ENCODE results near the gene CIAO2A.
"Not testable (repeated sequence)": the region's sequence is repeated elsewhere in the genome, so short reads cannot be mapped to it uniquely, and the experiment has no call there.

The CIAO2A gene

DNA sequence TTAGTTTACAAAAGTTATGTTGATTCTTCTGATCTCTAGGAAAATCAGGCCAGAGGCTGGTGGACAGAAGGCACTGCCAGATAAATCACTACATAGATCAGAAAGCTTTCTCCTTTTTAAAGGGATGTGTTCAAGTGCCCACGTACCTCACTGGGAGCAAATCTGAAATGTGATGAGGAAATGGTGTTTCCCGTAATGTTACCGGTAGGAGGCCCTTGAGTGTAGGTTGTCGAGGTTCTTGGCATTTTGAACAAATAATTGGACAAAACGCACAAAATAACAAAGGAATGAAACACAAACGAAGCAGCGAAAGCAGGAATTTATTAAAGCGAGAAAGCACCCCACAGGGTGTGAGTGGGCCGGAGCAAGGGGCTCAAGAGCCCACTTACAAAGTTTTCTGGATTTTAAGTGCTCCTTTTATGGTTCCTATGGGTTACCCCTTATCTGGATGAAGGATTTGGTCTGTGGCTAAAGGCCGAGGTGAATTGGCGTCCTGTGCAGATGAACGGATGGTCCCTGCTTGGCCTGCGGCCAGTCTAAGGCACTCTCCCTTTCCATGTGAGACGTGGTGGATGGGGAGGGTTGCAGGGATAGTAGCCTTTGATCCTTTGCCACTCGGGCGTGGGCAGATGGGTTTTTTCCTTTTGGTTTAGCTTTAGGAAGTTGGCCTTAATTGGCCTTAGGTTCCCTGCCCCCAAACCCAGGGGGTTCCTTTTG is 3.2 kb upstream of the CIAO2A start:
- H3K27me3 ChIP-seq (ENCODE audit: control insufficient read depth, insufficient read depth, low read length, poor library complexity, severe bottlenecking), result no peaks in the 10 kb centered on the region
- peaks cover 13% of the 10 kb centered on the region for H3K4me1 ChIP-seq (ENCODE audit: control insufficient read depth, insufficient read depth, low read length)
- peak overlapping the region; percentile 67 for H3K4me3 ChIP-seq (ENCODE audit: insufficient read depth, low read depth, low read length)
- no peaks in the 10 kb centered on the region for H3K36me3 ChIP-seq (ENCODE audit: control insufficient read depth, insufficient read depth, low read length)
- no peak overlapping the region for H3K27ac ChIP-seq (ENCODE audit: insufficient read depth, low read depth, low read length, poor library complexity, severe bottlenecking)
- no peaks in the 10 kb centered on the region for H3K9me3 ChIP-seq (ENCODE audit: control insufficient read depth, low read length)
- WGBS, 2 experiments, result 10 to 17% methylated on average over 16 of the region's 16 CpGs

- Histone ChIP-seq H3K9me3 (ENCODE audit: control insufficient read depth, low read length) (no peaks in the 10 kb centered on the region), H3K27me3 (ENCODE audit: control insufficient read depth, insufficient read depth, low read length, poor library complexity, severe bottlenecking) (no peaks in the 10 kb centered on the region)
- 1% methylated on average over 69 to 70 of the region's 70 CpGs for WGBS, 2 experiments
Observed at GRCh38 chr15:64095795-64096667, 2.4 kb upstream of the CIAO2A start, which contains the start of gene SNX1. Gene SNX1 (plus strand): TSS chr15:64095982. CDS start chr15:64096014, 32 bp downstream.

GRCh38 chr15:64095431-64095794 is 1.8 kb upstream of the CIAO2A start:
- no peak overlapping the region for H3K27ac ChIP-seq (ENCODE audit: insufficient read depth, low read depth, low read length, poor library complexity, severe bottlenecking)
- H3K4me1 ChIP-seq (ENCODE audit: control insufficient read depth, insufficient read depth, low read length), result peaks cover 13% of the 10 kb centered on the region
- H3K4me3 ChIP-seq (ENCODE audit: insufficient read depth, low read depth, low read length), result peak overlapping the region; percentile 67
- H3K27me3 ChIP-seq (ENCODE audit: control insufficient read depth, insufficient read depth, low read length, poor library complexity, severe bottlenecking), result no peaks in the 10 kb centered on the region
- no peaks in the 10 kb centered on the region for H3K9me3 ChIP-seq (ENCODE audit: control insufficient read depth, low read length)
- WGBS, 2 experiments, result 42 to 47% methylated on average over 4 of the region's 4 CpGs
- H3K36me3 ChIP-seq (ENCODE audit: control insufficient read depth, insufficient read depth, low read length), result no peaks in the 10 kb centered on the region

More at GRCh38 chr15:64095795-64096667, 2.4 kb upstream of the CIAO2A start, which contains the start of gene SNX1:
- Histone ChIP-seq H3K4me3 (ENCODE audit: insufficient read depth, low read depth, low read length) (peak within 1 kb of the TSS; percentile 67), H3K4me1 (ENCODE audit: control insufficient read depth, insufficient read depth, low read length) (peaks cover 13% of the 10 kb centered on the region), H3K36me3 (ENCODE audit: control insufficient read depth, insufficient read depth, low read length) (no peaks in the 10 kb centered on the region), H3K27ac (ENCODE audit: insufficient read depth, low read depth, low read length, poor library complexity, severe bottlenecking) (no peak within 1 kb of the TSS)

GRCh38 chr15:64092864-64093626 is 593 bp downstream of the CIAO2A start:
- Histone ChIP-seq H3K9me3 (ENCODE audit: control insufficient read depth, low read length) (no peaks in the 10 kb centered on the region), H3K27ac (ENCODE audit: insufficient read depth, low read depth, low read length, poor library complexity, severe bottlenecking) (peak overlapping the region; percentile 76), H3K4me3 (ENCODE audit: insufficient read depth, low read depth, low read length) (peak overlapping the region; percentile 95), H3K4me1 (ENCODE audit: control insufficient read depth, insufficient read depth, low read length) (peaks cover 13% of the 10 kb centered on the region), H3K27me3 (ENCODE audit: control insufficient read depth, insufficient read depth, low read length, poor library complexity, severe bottlenecking) (no peaks in the 10 kb centered on the region), H3K36me3 (ENCODE audit: control insufficient read depth, insufficient read depth, low read length) (peaks cover 5% of the 10 kb centered on the region)
- WGBS, 2 experiments, result 9% methylated on average over 22 of the region's 22 CpGs

DNA sequence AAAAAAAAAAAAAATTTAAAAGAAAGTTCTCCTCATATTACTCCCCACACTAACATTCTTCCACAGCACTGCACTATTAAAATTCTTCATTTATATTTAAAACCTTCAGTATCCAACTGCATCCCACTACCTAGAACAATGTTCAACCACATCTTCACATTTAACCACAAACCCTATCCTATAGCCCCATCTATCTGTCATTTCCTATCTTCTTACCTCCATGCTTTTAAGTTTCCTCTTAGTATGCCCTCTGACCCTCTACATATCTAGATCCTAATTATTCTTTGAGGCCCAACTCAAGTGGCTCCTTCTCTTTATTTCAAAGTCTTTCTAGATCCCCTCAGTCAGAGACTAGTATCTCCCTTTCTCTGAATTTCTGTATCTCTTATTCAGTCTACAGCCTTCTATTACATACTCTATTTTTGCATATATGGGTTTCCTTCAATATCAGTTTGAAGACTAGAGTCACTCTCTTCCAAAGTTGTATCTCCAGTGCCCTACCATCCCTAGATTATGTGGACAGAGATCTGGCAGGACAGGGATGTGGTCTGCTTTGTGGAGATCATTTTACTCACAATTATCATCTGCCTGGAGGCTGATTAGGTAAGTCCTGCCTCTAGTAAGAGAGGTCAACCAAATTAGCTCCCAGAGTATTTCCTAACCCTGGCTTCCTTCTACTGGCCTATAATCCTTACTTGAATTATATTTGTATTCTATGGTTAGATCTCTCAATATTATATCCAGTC is 1.4 kb downstream of the CIAO2A start:
- no peaks in the 10 kb centered on the region for H3K9me3 ChIP-seq (ENCODE audit: control insufficient read depth, low read length)
- H3K4me3 ChIP-seq (ENCODE audit: insufficient read depth, low read depth, low read length), result peak overlapping the region; percentile 95
- no peak overlapping the region for H3K27ac ChIP-seq (ENCODE audit: insufficient read depth, low read depth, low read length, poor library complexity, severe bottlenecking)
- H3K36me3 ChIP-seq (ENCODE audit: control insufficient read depth, insufficient read depth, low read length), result peaks cover 13% of the 10 kb centered on the region
- no peaks in the 10 kb centered on the region for H3K27me3 ChIP-seq (ENCODE audit: control insufficient read depth, insufficient read depth, low read length, poor library complexity, severe bottlenecking)
- H3K4me1 ChIP-seq (ENCODE audit: control insufficient read depth, insufficient read depth, low read length), result peaks cover 9% of the 10 kb centered on the region

GRCh38 chr15:64090527-64090926 is 3.1 kb downstream of the CIAO2A start:
- H3K4me3 ChIP-seq (ENCODE audit: insufficient read depth, low read depth, low read length), result no peak overlapping the region
- H3K9me3 ChIP-seq (ENCODE audit: control insufficient read depth, low read length), result no peaks in the 10 kb centered on the region
- no peaks in the 10 kb centered on the region for H3K27me3 ChIP-seq (ENCODE audit: control insufficient read depth, insufficient read depth, low read length, poor library complexity, severe bottlenecking)
- H3K27ac ChIP-seq (ENCODE audit: insufficient read depth, low read depth, low read length, poor library complexity, severe bottlenecking), result no peak overlapping the region
- peaks cover 15% of the 10 kb centered on the region for H3K36me3 ChIP-seq (ENCODE audit: control insufficient read depth, insufficient read depth, low read length)
- H3K4me1 ChIP-seq (ENCODE audit: control insufficient read depth, insufficient read depth, low read length), result peaks cover 6% of the 10 kb centered on the region
- WGBS, 2 experiments, result 96% methylated on average over 3 of the region's 3 CpGs

DNA sequence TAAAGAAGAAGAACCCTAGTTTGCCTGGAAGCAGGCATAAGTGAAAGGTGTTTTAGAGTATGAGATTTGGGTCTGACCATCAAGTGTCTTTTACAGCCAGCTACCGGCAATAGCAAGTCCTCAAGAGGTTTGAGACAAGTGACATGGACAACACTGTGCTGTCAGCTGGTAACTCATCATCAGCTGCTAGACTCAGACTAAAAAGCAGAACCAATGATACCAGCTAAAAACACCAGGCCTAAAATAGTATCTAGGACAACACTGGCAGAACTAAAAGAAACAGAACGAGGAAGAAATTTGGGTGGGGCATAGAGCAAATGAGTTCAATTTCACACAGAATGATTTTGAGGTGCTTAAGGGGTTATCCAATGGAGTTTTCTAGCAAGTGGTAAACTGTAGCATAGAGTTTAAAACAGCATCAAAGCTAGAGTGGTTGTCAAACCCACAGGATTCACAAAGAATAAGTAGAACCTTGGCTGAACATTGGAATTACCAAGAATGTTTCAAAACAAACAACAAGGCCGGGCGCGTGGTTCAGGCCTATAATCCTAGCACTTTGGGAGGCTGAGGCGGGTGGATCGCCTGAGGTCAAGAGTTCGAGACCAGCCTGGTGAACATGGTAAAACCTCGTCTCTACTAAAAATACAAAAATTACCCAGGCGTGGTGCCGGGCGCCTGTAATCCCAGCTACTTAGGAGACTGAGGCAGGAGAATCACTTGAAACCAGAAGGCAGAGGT is 3.9 kb downstream of the CIAO2A start:
- Histone ChIP-seq H3K4me3 (ENCODE audit: insufficient read depth, low read depth, low read length) (no peak overlapping the region), H3K9me3 (ENCODE audit: control insufficient read depth, low read length) (no peaks in the 10 kb centered on the region), H3K27ac (ENCODE audit: insufficient read depth, low read depth, low read length, poor library complexity, severe bottlenecking) (no peak overlapping the region), H3K27me3 (ENCODE audit: control insufficient read depth, insufficient read depth, low read length, poor library complexity, severe bottlenecking) (no peaks in the 10 kb centered on the region), H3K4me1 (ENCODE audit: control insufficient read depth, insufficient read depth, low read length) (peaks cover 4% of the 10 kb centered on the region), H3K36me3 (ENCODE audit: control insufficient read depth, insufficient read depth, low read length) (peaks cover 15% of the 10 kb centered on the region)
- WGBS, 2 experiments, result 93% methylated on average over 12 of the region's 12 CpGs

DNA sequence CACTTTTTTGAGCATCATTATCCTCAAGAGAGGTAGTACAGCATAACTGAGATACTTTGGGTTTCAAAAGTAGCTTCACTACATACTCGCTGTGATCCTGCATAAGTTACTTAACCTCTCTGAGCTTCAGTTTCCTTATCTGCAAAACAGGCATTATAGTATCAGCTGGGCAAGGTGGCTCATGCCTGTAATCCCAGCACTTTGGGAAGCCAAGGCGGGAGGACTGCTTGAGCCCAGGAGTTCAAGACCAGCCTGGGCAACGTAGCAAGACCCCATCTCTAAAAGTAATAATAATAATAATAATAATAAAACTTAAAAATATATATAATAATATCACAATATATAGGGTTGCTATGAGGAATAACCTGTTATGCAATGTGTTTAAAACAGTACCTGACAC is 10.9 kb downstream of the CIAO2A start:
- peaks cover 7% of the 10 kb centered on the region for H3K36me3 ChIP-seq (ENCODE audit: control insufficient read depth, insufficient read depth, low read length)
- no peak overlapping the region for H3K4me3 ChIP-seq (ENCODE audit: insufficient read depth, low read depth, low read length)
- H3K9me3 ChIP-seq (ENCODE audit: control insufficient read depth, low read length), result no peaks in the 10 kb centered on the region
- no peaks in the 10 kb centered on the region for H3K27me3 ChIP-seq (ENCODE audit: control insufficient read depth, insufficient read depth, low read length, poor library complexity, severe bottlenecking)
- no peaks in the 10 kb centered on the region for H3K4me1 ChIP-seq (ENCODE audit: control insufficient read depth, insufficient read depth, low read length)
- no peak overlapping the region for H3K27ac ChIP-seq (ENCODE audit: insufficient read depth, low read depth, low read length, poor library complexity, severe bottlenecking)
- 91 to 95% methylated on average over 2 of the region's 3 CpGs for WGBS, 2 experiments

- H3K27ac ChIP-seq (ENCODE audit: insufficient read depth, low read depth, low read length, poor library complexity, severe bottlenecking); H3K27me3 ChIP-seq (ENCODE audit: control insufficient read depth, insufficient read depth, low read length, poor library complexity, severe bottlenecking); H3K36me3 ChIP-seq (ENCODE audit: control insufficient read depth, insufficient read depth, low read length); H3K4me3 ChIP-seq (ENCODE audit: insufficient read depth, low read depth, low read length); H3K9me3 ChIP-seq (ENCODE audit: control insufficient read depth, low read length); H3K4me1 ChIP-seq (ENCODE audit: control insufficient read depth, insufficient read depth, low read length): not testable (repeated sequence)
- WGBS, 2 experiments, result 90 to 95% methylated on average over 2 of the region's 2 CpGs
Observed at GRCh38 chr15:64073496-64073895, 20.1 kb downstream of the CIAO2A start.

All from ectodermal cell (in vitro differentiated cells).